Limb (tissue), 2 donors: ENCODE results near the gene ACP2.

ENCODE experiments used
- DNase-seq, 2 donors: peaks; one replicate each; pipeline ENCODE4 v3.0.0-alpha.2; 2016; ENCODE audit errors: extremely low spot score in 2 of 2

ACP2 gene, protein sequence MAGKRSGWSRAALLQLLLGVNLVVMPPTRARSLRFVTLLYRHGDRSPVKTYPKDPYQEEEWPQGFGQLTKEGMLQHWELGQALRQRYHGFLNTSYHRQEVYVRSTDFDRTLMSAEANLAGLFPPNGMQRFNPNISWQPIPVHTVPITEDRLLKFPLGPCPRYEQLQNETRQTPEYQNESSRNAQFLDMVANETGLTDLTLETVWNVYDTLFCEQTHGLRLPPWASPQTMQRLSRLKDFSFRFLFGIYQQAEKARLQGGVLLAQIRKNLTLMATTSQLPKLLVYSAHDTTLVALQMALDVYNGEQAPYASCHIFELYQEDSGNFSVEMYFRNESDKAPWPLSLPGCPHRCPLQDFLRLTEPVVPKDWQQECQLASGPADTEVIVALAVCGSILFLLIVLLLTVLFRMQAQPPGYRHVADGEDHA

DNA sequence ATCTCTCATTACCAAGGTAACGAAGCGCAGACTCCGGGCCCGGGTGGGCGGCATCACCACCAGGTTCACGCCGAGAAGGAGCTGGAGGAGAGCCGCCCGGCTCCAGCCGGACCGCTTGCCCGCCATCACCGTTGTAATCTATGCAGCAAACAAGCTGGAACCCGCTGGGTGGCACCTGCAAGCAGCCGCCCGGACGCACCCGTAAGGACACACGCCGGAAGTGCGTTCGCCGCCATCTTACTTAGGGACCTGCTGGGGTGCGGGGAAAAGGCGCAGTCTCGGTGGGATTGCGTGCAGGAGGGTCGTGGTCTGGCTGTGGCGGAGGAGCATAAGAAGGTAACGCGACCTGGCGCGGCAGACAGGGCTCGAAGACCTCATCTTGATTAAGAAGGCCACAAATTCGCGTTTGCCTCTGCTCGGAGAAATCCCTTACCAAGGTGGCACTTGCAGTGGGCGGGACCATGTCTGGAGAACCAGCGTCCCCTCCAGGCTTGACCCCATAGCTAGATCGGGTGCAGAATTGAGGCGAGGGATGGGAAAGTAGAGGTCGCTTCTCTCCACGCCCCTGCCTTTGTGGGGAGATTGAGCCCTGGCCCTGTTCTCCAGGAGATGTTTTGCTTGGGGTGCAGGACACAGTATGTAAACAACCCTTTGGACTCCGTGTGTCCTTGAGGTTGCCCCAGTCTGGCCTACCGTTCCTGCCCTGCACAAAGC, at the start of gene ACP2:
Gene ACP2, minus strand, starts transcription at position 151 of the 714 bp plus-strand sequence. Its CDS starts 25 bp downstream, at position 126.
- DNase-seq, result peak; percentile 88 to 93

DNA sequence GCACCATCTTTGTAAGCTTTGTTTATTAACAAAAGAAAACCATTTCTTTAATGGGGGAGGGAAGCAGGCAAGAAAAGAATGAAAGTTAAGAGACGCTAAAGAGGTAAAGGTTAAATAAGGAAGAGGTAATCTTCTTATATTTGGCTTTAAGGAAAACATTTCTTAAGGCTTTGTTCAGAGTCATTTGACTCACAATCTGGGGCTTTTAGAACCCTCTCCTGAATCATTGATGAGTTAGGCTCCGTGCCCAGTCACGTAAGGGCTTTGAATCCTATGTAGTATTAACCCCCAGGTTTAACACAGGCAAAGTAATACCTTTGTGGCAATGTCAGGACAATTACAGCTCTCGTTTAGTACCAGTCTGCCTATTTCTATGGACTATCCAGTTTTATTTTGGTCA, 47.4 kb upstream of the ACP2 start:
- DNase-seq, result no peak

DNA sequence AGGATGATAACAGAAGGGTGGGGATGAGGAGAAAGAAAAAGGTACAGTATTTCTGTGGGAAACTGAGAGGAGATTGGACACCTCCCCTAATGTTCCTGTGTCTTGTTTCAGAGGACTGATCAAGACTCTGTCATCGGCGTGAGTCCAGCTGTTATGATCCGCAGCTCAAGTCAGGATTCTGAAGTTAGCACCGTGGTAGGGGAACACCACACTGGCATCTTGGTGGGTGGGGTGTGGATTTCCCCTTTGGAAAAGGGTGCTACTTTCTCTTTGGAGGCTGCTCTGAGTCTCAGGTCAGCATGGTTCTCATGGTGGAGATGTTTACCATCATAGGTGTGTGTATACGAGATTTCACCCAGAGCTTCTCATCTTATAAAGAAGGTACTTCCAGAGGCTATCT, 46.8 kb upstream of the ACP2 start:
- no peak for DNase-seq

DNA sequence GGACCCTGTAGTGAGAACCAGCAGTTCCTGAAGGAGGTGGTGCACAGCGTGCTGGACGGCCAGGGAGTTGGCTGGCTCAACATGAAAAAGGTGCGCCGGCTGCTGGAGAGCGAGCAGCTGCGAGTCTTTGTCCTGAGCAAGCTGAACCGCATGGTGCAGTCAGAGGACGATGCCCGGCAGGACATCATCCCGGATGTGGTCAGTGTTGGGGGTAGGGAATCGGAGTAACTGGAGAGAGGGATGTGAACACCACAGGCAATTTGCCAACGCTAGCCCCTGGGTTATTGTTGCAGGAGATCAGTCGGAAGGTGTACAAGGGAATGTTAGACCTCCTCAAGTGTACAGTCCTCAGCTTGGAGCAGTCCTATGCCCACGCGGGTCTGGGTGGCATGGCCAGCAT, 41.2 kb upstream of the ACP2 start:
- no peak for DNase-seq

DNA sequence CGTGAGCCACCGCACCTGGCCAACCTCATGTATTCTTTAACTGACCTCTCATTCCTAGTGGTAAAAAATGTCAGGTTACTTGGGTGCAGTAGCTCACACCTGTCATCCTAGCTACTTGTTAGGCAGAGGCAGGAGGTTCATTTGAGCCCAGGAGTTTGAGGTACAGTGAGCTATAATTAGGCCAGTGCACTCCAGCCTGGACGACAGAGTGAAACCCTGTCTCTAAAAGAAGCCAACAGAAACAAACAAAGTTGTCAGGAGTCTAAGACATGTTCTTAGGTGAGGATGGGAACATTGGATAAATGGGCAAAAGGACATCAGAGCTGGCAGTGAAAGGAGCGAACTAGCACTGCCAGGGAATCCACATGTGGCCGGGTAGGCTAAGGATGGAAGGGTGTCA, 39.5 kb upstream of the ACP2 start:
- DNase-seq, result no peak

DNA sequence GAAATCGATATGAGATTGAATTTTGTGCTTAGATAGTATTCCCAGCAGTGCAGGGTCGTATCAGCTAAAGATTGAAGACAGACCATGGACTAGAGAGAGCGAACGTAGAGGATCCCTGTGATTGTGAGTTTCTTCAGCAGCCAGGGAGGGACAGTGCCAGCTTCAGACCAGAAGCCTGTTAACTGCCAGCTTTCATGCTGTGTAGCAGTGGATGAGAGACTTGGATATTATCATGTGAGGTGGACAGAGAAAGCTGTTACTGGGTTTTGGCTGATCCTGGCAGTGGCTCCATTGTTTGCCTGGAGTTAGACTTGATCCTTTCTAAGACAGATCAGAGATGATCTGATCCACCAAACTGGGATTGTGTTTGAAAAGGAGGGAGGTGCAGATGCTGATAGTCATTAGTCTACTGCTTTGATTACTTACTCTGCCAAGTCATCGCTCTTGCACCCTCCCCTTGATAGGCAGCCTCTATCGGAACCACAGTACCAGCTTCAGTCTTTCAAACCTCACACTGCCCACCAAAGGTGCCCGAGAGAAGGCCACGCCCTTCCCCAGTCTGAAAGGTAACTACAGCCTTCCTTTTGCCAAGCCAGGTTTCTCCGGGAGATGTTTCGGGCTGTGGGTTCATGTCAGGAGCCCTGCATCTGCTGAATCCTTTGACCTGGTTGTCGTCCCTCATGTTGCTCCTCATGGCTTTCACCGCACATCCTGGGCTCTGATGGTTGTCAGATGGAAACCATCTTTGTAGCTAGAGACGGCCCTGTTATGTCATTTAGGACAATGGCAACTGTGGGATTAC, 37.6 kb upstream of the ACP2 start:
- no peak for DNase-seq

DNA sequence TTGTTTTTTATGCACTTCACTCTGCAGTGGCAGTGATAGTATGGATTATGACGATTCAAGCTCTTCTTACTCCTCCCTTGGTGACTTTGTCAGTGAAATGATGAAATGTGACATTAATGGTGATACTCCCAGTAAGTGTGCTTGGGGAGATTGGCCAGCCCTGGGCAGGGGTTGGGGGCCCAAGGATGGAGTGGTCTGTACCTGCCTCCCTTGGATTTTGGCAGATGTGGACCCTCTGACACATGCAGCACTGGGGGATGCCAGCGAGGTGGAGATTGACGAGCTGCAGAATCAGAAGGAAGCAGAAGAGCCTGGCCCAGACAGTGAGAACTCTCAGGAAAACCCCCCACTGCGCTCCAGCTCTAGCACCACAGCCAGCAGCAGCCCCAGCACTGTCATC, 35.5 kb upstream of the ACP2 start:
- no peak for DNase-seq

DNA sequence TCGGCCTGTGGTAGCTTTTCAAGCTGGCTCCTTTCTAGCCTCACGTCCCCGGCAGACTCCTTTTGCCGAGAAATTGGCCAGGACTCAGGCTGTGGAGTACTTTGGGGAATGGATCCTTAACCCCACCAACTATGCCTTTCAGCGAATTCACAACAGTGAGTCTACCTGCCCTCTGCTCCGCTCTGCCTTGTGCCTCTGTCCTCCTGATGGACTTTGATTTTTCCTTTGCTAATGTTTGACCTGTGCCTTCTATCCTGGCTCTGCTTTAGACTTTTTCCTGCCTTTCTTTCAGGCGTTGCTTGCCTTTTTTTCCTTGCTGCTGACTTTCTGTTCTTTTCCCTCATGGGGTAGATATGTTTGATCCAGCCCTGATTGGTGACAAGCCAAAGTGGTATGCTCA, 33.8 kb upstream of the ACP2 start:
- DNase-seq, result no peak

DNA sequence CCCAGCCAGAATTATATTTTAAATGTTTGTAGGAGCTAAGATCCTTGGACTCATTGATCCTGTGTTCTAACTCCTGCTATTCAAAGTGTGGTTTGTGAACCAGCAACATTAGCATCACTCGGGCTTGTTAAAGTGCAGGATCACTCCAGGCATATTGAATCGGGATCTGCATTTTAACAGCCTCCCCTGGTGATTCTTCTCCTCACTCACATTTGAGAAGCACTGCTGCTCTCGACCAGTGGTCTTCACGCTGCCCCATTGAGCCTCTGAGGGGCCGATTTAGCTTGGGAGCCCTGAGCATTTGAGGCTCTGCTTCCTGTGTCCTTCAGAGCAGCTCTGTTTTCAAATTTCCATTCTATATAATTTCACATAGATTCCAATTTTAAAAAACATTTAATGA, 32.2 kb upstream of the ACP2 start:
- DNase-seq, result no peak

DNA sequence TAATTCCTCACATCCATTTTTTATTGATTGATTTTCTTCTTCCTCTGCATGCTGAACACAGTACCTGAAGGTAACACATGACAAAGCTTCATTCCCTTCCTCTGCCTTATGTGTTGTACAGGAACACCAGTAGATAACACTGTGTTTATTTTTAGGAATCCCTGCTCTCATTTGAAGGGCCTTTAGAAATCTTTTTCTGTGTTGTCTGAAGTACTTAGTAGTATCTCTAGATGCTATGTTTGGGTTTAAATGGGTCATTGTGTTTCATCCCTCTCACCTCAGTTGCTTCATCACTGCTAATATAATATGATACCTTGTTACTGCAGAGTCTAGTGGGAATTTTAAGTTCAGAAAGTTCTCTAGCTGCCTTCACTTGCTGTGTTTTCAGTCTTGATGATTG, 31.5 kb upstream of the ACP2 start:
- DNase-seq, result no peak

DNA sequence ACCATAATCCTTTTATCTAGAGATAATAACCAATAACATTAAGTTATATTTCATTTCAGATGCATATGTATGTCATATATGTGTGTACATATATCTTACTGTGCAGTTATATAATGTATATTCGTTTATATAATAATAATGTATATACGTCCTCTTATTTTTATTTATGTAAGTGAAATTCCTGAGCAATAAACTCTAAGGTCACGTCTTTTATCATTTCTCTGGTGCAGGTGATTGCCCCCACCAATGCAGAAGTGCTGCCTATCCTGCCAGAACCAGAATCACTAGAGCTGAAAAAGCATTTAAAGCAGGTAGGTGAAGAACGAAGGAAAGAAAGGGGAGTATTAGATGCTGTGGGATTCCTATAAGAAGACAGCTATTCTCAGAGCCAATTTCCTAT, 30.2 kb upstream of the ACP2 start:
- no peak for DNase-seq

DNA sequence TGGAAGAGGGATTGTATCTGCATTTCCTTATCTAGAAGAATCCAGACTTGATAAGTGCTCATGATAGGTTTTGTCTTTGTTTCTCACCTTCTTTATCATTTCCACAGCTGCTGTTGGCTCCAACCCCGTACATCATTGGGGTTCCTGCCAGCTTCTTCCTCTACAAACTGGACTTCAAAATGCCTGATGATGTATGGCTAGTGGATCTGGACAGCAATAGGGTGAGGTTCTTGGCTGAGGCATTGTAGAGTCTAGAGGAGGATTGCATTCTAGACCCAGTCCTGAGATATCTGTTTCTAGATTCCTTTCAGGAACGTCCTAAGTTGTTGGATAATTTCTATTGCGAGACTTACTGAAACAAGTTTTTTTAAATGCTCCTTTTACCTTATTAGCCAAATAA, 29.4 kb upstream of the ACP2 start:
- DNase-seq, result no peak

DNA sequence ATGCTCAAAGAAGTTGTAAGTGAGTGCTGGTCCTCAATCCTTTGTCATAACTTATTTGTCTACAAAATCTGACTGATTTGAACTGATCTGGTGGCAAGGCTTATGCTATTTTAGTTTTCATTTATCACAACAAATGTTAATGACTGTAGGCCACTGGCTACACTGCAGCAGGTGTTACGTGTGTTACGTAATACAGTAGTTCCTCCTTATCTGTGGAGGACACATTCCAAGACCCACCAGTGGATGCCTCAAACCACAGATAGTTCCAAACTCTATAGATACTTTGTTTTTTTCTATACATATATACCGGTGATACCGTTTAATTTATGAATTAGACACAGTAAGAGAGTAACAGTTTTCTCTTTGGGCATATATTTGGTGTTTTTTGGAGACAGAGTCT, 28.3 kb upstream of the ACP2 start:
- DNase-seq, result no peak

DNA sequence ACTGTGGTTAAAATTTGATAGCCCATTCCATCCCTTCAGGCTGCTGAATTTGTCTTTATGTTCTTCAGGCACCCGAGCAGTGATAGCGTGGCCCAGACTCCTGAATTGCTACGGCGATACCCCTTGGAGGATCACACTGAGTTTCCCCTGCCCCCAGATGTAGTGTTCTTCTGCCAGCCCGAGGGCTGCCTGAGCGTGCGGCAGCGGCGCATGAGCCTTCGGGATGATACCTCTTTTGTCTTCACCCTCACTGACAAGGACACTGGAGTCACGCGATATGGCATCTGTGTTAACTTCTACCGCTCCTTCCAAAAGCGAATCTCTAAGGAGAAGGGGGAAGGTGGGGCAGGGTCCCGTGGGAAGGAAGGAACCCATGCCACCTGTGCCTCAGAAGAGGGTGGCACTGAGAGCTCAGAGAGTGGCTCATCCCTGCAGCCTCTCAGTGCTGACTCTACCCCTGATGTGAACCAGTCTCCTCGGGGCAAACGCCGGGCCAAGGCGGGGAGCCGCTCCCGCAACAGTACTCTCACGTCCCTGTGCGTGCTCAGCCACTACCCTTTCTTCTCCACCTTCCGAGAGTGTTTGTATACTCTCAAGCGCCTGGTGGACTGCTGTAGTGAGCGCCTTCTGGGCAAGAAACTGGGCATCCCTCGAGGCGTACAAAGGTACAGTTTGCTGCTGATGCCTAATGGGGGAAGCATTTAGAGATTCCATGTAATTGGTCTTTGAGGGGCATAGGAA, 26.1 kb upstream of the ACP2 start:
- DNase-seq, result no peak

DNA sequence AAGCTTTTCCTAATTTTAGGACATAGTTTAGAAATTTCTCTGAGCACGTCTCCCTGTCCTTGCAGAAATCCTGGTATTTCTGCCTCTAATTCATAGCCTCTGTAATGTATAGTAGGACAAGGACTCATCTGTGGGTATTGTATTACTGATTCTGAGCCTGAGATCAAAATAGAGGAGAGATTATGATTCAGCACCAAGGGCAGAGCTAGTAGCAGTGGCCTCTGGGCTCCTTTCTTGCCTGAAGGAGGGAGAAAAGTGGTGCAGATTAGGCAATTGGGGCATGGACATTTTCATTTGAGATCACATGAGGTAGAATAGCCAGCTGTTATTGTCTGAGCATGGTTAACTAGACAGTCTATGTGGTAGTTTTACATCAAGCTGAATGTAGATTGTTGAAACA, 24.1 kb upstream of the ACP2 start:
- no peak for DNase-seq

DNA sequence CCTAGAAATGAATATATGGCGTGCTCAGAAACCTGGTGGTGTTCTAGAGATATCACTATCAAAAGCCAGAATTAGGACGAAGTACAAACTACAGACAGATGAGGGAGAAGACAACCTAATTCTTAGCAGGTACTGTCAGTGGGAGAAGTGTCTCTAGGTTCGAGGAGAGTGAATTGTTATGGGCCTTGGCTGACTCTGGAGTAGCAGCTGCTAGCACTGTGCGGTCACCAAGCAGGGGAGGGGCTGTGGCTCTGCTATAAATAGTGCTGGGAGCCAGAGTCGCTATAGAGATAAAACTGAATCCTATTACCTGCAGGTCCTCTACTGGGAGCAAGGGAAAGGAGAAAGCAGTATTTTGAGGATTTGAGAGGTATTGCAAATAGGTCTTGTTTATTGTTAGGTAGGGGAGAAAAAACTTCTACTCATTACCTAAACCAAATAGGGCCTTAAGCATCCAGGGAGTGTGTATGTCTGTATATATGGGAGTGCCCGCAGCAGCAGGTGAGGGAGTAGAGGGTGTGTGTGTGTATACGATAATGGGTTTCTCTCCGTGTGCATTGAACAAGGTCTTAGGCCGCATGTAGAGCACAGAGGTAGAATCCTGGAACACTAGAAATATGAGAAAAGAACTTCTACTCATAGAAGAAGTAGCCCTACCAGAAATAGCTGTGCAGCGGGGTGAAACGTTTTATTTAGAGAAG, 23.5 kb upstream of the ACP2 start:
- no peak for DNase-seq

DNA sequence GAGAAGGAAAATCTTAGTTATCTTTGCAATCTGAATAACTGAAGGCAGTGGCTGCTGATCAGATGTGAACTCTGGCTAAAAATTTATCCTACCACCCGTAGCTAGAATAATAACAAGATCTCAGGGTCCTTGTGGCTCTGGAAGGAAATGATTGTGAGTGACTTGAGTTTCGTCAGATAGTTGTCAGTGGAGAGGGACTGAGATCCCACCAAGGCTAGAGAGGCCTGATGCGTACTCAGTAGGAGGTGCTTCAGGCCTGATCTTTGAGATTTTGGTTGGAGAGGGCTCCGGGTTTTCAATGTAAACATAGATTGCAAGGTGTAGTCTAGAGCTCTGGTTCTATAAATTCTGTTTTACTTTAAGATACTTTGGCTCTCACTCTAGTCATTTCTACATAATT, 22.7 kb upstream of the ACP2 start:
- no peak for DNase-seq

DNA sequence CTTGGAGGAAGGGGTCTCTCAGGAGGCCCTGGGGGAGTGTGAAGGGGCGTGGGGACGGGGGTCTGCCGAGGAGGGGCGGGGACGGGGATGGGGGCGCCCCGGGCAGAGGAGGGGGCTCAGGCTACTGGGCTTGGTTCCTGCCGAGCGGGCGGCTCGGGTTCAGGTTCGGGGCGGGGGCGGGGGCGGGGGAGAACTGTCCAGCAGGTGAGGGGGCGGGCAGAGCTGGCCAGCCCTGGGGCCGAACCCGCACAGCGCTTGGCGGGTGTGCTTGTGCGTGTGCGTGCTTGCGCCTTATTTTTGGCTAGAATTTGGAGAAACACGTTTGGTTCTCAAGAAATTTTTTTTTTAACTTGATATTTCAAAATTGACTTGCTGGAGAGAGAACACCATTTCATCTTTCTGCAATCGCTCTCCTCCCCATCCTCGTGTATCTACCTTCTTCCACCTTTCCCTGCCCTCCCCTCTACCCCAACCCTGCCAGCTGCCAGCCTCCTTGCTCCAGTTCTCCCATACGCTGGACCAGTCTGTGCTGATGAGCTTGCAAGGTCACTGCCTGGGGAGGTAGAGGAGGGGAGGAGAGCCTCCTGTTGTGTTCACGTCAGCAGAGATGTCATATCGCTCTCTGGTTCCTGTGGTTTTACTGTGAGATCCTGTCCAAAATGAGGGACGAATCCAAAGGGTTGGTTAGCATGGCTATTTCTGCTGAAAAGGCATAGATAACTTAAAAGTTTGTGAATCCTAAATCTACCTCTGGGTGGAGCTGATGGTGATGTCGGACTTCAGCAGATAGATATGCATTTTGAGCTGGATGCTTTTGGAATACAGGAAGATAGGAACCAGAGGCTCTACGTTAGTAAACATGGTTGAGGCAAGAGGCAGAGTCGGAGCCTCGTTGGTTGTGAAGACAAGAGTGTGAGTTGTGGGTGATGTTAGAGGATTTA, 22.0 kb upstream of the ACP2 start:
- no peak for DNase-seq

DNA sequence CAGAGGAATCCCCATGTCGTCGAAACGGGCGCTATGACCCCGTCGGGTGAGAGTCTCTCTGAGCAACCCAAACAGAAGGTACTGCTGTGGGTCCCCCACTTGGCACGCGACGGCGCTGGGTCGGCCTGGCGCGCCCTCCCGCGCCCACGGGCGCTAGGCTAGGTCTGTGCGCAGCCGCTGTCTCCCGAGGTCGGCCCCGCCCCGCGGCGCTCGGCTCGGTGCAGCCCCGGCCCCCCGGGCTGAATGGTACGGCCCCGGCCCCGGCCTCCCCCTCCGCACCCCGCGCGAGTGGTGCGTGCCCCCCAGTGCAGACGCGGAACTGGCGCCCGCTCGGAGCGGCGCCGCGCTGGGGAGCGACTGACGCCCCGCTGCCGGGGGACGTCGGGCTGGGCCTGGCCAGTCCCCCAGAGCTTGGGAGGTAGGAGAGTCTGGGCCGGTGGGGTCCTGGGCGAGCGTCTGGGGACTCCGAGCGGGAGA, 21.3 kb upstream of the ACP2 start, which contains the start of gene MADD:
Gene MADD, plus strand, starts transcription at position 305 of the 477 bp plus-strand sequence.
- peak; percentile 76 to 91 for DNase-seq
